PC-9 (cell line): ENCODE data around the gene CCNA2.

Source experiments
- EZH2 ChIP-seq: fragments of 200-600 bp; sonication (generic); IDR thresholded peaks from 2 replicates; pipeline ENCODE4 v1.8.0; 2017; ENCODE audit warnings: antibody characterized with exemption, low read depth
- TF ChIP-seq, protein P1 (sequence below): fragments of 200-600 bp; sonication (generic); conservative IDR thresholded peaks from 2 replicates; pipeline ENCODE4 v1.6.1; 2017; ENCODE audit warnings: mixed run types, antibody characterized with exemption, mild to moderate bottlenecking, moderate library complexity

DNA sequence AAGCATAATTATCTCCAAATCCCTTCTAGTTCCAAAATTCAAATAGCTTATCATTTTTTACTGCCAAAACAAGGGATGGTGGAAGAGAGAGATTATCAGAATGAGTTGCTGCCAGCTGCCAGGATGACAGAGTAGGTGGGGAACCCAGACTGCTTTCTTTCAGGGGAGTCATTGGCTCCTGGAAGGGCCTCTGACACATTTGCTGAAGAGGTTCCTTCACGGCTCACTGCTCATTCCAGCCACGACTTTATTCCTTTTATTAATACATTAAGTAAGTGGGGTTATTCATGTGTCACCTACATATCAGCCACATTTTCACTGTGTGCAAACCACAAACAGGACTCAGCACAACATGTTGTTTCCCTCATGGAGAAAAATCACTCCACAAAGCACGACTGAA, 46.1 kb downstream of the CCNA2 start:
- TF ChIP-seq, protein P1, sequence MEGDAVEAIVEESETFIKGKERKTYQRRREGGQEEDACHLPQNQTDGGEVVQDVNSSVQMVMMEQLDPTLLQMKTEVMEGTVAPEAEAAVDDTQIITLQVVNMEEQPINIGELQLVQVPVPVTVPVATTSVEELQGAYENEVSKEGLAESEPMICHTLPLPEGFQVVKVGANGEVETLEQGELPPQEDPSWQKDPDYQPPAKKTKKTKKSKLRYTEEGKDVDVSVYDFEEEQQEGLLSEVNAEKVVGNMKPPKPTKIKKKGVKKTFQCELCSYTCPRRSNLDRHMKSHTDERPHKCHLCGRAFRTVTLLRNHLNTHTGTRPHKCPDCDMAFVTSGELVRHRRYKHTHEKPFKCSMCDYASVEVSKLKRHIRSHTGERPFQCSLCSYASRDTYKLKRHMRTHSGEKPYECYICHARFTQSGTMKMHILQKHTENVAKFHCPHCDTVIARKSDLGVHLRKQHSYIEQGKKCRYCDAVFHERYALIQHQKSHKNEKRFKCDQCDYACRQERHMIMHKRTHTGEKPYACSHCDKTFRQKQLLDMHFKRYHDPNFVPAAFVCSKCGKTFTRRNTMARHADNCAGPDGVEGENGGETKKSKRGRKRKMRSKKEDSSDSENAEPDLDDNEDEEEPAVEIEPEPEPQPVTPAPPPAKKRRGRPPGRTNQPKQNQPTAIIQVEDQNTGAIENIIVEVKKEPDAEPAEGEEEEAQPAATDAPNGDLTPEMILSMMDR, result no peak
- TF ChIP-seq EZH2, result no peak
